Activated CD4-positive, alpha-beta T cell treated with anti-CD3 and anti-CD28 coated beads, Interleukin-2, amount 50 U/mL, for 24 hours (primary cell): Measurements from ENCODE around the gene ADCY10.

ENCODE experiments used
- DNase-seq, 2 donors: peaks; one replicate each; pipeline ENCODE4 v3.0.0-alpha.2; 2020; ENCODE audit warnings: low read depth in 1 of 2, low spot score in 1 of 2

The ADCY10 gene

DNA sequence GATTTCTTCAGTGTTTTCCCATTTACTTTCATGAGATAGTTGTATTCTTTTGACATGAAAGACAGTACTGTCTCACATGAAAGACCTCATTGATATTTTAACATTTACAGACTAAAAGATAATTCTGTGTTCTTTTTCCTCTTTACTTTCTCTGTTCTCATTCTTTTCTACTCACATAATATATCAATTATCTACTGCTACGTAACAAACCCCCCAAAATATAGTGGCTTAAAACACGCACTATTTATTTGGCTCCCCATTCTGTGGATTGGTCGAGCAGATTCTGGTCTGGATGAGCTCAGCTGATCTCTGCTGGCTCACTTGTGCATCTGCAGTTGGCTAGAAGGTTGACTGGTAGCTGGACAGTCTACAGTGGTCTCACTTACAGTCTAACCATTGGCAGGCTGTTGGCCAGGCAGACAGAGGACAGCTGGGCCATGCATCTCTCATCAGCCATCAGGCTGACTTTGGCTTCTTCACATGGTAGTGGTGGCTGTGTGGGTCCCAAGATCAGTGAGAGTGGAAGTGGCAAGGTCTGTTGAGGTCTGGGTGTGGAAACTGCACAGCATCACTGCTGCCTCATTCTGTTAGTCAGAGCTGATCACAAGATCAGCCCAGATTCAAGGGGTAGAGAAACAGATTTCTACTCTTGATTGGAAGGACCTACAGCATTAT is 128.9 kb downstream of the ADCY10 start:
- no peak for DNase-seq

DNA sequence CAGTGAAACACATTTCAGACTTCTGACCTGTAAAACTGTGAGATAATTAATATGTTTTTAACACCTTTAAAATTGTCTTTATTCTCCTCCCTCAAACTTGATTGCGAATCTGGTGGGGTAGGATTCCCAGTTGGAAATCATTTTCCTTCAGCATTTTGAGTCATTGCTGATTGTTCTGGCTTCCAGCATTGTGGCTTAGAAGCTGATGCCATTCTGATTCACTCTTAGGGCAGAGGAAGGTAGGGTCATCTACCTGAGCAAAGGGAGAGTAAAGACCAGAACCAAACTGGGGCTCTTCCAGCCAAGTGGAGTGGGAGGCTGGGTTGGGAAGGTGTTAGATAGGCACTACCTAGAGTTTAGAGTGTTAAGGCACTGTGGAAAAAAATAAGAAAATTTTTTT is 131.0 kb downstream of the ADCY10 start:
- no peak for DNase-seq

DNA sequence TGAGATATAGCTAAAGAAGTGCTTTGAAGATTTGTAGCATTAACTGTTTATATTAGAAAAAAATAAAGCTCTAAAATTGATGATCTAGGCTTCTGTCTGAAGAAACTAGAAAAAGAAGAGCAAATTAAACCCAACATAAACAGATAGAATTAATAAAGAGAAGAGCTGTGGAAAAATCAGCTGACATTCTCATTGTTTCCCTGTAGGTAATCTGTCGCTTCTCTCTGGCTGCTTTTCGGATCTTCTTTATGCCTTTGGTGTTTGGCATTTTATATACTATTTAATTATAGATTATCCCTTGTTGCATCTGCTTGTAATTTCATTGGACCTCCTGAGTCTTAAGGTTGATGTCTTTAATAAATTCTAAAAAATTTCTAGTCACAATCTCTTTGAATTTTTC is 132.4 kb downstream of the ADCY10 start:
- DNase-seq: no peak

DNA sequence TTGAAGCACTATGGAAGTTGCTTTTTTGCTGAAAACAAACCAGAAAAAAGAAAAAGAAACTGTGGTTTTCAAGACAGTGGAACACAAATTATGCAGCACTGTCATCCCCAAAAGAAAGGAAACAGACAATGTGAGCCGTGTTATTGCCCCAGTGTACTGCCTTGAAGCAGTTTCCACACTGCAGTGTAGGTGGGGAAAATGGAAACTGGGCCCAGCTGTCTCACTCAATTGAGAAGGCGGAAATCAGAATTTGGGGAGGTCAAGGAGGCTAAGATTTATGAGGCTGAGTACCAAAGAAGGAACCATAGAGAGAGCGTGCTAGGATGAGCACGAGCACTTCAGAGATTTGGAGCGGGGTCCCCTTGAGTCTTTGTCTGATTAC is 136.7 kb downstream of the ADCY10 start:
- no peak for DNase-seq

DNA sequence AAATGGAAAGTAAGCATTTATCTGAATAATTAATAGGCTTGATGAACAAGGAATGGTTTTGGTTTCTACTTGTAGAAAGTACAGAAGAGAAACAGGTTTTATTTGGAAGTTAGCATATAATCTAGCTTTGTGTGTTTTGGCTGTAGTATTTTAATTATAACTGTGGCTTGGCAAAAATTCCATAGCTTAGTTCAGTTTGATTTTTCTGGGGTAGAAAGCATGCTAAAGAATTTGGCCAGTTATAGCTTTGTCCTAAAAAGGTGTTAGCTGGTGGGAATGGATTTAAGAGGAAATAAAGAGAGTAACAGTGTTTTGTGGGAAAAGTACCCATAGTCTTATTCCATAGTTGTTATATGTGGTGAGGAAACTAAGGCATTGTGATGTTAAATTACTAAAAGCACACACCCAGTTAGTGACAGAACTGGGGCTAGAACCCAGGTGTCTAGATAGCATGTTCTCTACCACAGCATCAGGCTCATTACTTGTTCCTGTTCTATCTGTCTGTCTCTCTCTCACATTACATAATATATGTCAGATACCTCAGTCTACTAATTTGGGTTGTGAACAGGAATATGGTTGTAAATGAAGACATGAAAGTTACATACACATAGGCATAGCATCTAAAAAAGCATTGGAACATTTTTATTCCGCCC is 137.2 kb downstream of the ADCY10 start:
- DNase-seq: no peak

DNA sequence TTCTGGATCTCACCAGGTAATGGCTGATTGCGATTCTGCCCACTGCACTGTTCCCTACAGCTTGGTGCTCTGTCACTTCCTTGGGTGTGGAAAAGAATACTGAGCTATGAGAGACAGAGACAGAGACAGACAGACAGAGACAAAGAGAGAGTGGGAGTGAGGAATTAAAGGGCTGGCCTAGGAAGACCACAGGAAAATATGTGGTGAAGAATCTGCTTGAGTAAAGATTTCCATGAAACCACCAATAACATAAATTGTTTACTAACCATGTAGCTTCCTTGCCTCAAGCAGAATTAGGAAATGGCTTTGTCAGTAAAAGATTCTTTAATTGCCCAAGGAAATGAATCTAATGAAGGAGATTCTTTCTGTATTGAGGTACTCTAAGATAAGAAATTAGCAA is 137.8 kb downstream of the ADCY10 start:
- DNase-seq: no peak

DNA sequence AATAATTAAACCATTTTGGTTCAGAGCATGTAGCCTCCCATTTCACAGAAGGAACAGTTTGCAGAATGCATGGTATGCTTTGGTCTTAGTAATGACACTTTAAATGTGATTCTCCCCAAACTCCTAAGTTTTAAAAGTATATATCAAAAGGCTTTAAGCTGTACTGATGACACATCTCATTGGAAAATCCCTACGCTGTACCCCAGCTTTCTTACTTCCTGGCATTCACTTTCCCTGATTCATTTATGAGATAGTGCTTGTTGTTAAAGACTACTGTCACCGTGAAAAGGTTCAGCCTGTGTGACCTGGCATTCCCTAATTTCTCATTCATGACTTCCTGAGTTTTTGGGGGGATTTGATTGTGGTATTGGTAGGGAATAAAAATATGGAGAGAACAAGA is 138.8 kb downstream of the ADCY10 start:
- no peak for DNase-seq

DNA sequence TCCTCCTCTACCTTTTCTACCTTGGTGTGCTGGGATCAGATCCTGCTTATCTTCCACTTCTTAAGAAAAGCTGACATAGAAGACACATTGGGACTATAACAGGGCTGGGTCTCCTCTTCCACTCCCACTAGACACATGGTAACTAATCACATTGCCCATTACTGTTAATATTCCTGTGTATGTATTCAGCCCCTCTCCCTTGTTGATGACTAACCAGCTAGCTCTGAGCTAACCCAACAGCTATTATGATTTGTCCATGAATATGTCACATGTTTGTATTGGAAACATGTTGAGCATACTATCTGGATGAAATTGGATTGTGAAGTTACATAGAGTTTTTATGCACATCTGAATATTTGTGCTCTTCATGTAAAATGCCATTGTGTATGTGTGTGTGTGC is 139.2 kb downstream of the ADCY10 start:
- DNase-seq: no peak

DNA sequence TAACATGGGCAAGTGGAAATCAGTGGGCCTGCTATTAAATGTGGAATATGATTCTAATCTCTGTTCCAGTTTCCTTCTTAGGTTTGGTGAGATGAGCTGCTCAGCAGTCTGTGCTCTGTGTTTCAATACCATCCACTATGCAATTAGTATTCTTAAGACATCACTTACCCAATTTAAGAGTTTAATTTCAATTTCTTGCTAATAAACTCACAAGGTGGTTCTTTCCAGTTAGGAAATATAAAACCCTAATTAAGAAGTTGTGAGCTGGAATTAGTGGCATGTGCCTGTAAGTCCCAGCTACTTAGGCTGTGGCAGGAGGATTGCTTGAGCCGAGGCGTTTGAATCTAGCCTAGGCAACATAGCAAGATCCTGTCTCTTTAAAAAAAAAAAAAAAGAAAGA is 140.4 kb downstream of the ADCY10 start:
- DNase-seq: no peak

DNA sequence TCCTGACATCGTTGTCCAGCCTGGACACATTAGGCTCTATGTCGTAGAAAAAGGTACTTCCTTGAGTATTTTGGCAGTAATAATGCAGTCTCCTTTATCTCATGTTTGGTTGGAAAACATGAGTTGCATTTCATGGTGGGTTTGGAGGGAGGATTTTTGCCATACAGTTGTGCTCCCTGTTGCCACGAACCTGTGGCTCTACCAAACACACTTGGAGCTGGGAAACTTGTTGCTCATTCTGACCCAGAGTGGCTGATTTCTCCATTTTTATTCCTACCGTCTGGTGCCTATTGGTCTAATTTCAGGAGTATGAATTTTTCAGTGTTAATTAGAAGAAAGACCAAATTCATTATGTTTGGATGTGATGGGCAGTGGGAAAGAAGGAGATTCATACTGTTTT is 141.5 kb downstream of the ADCY10 start:
- no peak for DNase-seq

DNA sequence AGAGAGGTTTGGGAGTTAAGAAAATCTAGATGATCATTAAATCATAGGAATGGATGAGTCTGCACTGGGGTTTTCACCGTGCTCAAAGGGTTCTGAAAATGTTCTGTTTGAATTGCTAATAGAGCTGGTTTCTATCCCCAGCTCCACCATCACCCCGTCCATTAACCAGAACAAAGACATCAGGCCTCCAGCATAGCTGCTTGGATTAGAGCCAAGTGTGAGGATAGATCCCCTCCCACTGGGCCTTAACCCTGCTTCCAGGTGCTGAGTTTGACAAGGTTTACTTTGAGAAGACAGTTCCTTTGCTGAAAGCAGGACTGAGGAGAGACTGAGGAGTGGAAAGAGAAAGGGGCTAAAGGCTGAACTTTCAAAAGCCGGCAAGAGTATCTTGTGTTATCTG is 143.8 kb downstream of the ADCY10 start:
- no peak for DNase-seq

DNA sequence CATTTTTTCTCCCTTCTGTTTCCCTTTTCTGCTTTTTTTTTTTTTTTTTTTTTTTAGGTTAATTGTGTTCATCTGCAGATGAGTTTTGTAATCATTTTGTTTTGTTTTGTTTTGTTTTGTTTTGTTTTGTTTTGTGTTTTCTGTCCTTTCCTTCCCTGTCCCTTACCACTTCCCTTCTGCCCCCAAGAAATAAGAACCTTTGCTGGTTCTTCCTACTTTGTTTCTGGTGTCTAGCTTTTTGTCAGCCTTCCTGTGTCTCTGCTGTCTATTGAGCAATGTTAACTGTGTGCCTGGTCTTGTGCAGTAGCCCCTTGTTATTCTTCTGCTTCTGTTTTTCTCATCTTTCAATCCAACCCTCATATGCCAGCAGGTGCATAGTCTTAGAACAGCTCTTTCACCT is 146.2 kb downstream of the ADCY10 start:
- no peak for DNase-seq

DNA sequence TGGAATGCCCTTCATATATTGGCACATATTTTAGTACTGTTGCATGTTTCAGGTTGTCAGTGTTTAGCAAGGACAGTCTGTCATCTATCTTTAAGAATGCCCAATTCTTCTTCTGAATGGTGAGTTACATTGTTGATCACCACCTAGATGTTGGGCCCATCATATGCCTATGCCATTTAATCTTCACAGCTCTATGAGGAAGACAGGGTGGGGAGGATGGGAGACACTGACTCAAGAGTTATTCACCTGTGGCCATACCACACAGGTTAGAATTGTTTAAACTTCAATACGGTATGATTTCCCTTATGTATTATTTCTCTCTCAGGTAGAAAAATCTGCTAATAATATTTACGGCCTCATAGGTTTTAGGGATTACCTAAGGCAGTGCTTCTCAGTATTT is 147.4 kb downstream of the ADCY10 start:
- DNase-seq: no peak

DNA sequence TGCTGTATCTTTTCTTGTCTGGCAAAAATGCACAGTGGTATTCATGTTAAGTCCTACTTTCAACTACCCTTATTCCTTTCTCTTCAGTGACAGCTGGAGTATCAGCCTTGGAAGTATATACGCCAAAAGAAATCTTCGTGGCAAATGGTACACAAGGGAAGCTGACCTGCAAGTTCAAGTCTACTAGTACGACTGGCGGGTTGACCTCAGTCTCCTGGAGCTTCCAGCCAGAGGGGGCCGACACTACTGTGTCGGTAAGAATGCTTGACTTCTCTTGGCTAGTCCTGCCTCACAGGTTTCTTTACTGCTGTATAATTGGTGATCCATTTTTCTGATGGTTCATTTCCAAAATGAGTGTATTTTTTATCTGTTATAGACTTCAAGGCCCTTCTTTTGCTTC is 148.4 kb downstream of the ADCY10 start:
- no peak for DNase-seq

DNA sequence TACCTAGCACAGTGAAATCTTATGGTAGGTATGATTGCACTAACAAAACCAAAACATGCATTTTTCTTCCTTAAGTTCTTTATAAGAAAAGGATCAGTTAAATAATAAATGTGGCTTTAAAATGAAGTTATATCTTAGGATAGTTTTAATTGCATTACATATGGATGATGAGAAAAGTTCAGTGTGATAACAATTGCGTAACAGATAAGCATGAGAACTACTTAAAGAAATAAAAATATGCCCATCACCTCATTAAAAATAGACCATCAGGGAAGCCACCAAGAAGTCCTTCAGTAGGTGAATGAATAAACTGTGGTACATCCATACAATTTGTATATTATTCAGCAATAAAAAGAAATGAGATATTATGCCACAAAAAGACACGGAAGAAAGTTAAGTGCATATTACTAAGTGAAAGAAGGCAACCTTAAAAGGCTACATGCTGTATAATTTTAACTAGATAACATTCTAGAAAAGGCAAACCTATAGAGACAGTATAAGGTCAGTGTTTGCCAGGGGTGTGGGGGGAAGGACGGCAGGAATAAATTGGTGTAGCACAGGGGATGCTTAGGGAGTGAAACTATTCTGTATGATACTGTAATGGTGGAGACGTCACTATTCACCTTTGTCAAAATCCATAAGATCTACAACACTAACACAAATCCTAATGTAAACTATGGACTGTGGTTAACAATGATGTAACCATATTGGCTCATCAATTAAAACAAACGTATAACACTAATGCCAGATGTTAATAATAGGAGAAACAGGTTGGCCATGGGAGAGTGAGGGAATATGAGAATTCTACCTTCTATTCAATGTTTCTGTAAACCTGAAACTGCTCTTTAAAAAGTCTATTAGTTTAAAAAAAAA is 149.2 kb downstream of the ADCY10 start:
- DNase-seq: no peak

DNA sequence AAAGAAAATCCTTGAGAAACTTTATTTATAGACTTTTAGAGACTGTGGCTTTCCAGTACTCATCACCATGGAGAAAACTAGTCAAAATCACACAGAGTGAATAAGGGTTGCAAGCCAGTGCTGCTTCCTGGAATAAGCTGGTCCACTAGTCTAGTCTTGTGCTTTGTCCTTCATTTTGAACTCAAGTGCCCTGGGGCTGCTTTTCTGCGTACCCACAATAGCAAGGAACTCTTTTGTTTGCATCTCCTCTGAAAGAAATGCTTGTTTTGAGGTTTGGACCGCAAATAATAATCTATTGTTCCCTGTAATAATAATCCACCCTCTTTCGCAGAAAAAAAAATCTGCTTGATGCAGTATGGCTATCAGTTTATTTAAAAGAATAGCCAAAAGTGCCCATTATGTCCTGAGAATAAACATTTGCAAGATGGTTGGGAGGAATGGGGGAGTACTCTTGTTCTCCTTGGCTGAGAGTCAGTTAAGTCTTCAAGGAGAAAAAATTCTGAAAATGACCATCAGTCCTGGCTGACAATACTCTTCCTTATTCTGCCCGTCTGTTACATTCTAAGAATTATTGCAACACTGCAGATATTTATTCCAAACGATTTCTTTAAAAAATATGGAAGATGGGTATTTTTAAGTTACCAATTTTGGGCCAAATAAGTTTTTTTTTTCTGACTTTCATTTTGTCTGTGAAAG is 150.3 kb downstream of the ADCY10 start:
- no peak for DNase-seq

DNA sequence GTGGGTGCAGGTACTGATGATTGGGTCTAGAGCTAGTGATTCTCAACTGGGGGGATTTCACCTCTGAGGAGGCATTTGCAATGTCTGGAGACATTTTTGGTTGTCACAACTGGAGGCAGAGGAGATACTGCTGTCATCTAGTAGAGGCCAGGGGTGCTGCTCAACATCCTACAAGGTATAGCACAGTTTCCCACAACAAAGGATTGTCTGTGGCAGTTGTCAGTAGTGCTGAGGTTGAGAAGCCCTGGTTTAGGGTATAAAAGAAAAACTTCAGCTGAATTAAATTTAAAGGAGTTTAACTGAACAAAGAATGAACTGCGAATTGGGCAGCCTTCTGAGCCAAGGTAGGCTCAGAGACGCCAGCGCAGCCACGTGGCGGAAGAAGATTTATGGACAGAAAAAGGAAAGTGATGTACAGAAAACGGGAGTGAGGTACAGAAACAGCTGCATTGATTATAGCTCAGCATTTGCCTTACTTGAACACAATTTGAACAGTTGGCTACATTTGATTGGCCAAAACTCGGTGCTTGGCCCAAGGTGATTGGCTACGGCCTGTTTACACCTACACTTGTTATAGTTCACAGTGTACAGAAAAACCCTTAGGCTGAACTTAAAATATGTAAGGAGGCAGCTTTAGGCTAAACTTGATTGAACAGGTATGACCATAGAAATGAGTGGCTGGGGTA is 151.7 kb downstream of the ADCY10 start:
- DNase-seq: peak in 1 of 2 donors; percentile 5

DNA sequence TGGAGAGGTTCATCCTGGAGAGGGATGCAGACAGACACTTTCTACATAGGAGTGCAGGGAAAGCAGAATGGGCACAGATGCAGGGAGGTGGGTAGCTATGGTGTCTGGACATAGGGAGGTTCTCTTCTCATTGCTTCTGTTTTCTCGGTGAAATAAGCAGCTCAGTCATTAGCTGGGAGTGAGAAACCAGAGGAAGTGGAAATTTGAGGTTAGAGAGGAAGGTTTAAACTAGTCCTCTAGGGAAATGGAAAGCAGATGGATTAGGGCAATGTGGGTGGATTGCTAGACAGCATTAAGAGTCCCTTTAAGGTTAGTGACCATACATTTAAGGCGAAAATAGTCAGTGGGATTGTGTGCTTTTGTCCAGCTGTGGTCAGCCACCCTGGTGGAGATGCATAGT is 152.5 kb downstream of the ADCY10 start:
- DNase-seq: no peak
